OCI-LY1 (cell line): ENCODE measurements around the gene EOMES.

Source experiments
- H2AFZ ChIP-seq: fragments of 200-600 bp; sonication (generic), shearing (Covaris generic); 2 replicates; pipeline ENCODE4 v1.6.0; 2014; ENCODE audit warnings: antibody characterized with exemption, mild to moderate bottlenecking, low read length
- H3F3A ChIP-seq: fragments of 200-600 bp; sonication (generic), shearing (Covaris generic); 2 replicates; pipeline ENCODE4 v1.6.0; 2014; ENCODE audit warnings: mild to moderate bottlenecking, antibody characterized with exemption, low read length, moderate library complexity; ENCODE audit not compliant: insufficient read depth
- H3K27ac ChIP-seq: fragments of 200-600 bp; sonication (generic); 2 replicates; pipeline ENCODE4 v1.5.1; 2014; ENCODE audit warnings: low read length, mixed run types, mild to moderate bottlenecking, low read depth; ENCODE audit not compliant: poor library complexity, severe bottlenecking
- H3K27me3 ChIP-seq: fragments of 200-600 bp; sonication (generic); 2 replicates; pipeline ENCODE4 v1.6.0; 2014; ENCODE audit warnings: antibody characterized with exemption, mild to moderate bottlenecking, low read length, moderate library complexity; ENCODE audit not compliant: insufficient read depth
- H3K36me3 ChIP-seq: fragments of 200-600 bp; sonication (generic); 2 replicates; pipeline ENCODE4 v1.6.1; 2014; ENCODE audit warnings: mild to moderate bottlenecking, antibody characterized with exemption, low read length, moderate library complexity, mixed read lengths; ENCODE audit not compliant: insufficient read depth
- H3K4me1 ChIP-seq: fragments of 200-600 bp; sonication (generic); 2 replicates; pipeline ENCODE4 v1.5.1; 2014; ENCODE audit warnings: mild to moderate bottlenecking, low read length, moderate library complexity; ENCODE audit not compliant: insufficient read depth, severe bottlenecking
- H3K4me2 ChIP-seq: fragments of 200-600 bp; sonication (generic), shearing (Covaris generic); 2 replicates; pipeline ENCODE4 v1.6.1; 2014; ENCODE audit warnings: low read length
- H3K4me3 ChIP-seq: fragments of 200-600 bp; sonication (generic); 2 replicates; pipeline ENCODE4 v1.5.1; 2014; ENCODE audit warnings: low read length, low read depth, mild to moderate bottlenecking, mixed read lengths; ENCODE audit not compliant: poor library complexity, severe bottlenecking
- H3K79me2 ChIP-seq: fragments of 200-600 bp; shearing (Covaris generic); 2 replicates; pipeline ENCODE4 v1.6.1; 2016; ENCODE audit warnings: mixed run types, low read length, mixed read lengths; ENCODE audit not compliant: insufficient read depth
- H3K9ac ChIP-seq: fragments of 200-600 bp; sonication (generic), shearing (Covaris generic); 2 replicates; pipeline ENCODE4 v1.6.1; 2014; ENCODE audit warnings: mild to moderate bottlenecking, low read length, mixed read lengths
- H3K9me2 ChIP-seq: fragments of 200-600 bp; sonication (generic), shearing (Covaris generic); 2 replicates; pipeline ENCODE4 v1.6.1; 2014; ENCODE audit warnings: low read depth, mild to moderate bottlenecking, low read length, mixed read lengths
- H3K9me3 ChIP-seq: fragments of 200-600 bp; shearing (Covaris generic); 2 replicates; pipeline ENCODE4 v1.6.1; 2014; ENCODE audit warnings: low read length, mixed read lengths
- H4K20me1 ChIP-seq: fragments of 200-600 bp; sonication (generic), shearing (Covaris generic); 2 replicates; pipeline ENCODE4 v1.6.0; 2016; ENCODE audit warnings: mild to moderate bottlenecking, low read length; ENCODE audit not compliant: insufficient read depth
- EZH2 ChIP-seq: fragments of 200-600 bp; sonication (generic), shearing (Covaris generic); IDR thresholded peaks from 2 replicates; pipeline ENCODE4 v1.8.0; 2017; ENCODE audit warnings: borderline replicate concordance, mixed run types, mild to moderate bottlenecking, antibody characterized with exemption, low read length, moderate library complexity, mixed read lengths
- TF ChIP-seq, protein P1 (sequence below): fragments of 200-600 bp; sonication (generic), shearing (Covaris generic); IDR thresholded peaks from 2 replicates; pipeline ENCODE4 v1.5.1; 2017; ENCODE audit warnings: mild to moderate bottlenecking, antibody characterized with exemption, low read length, moderate library complexity, mixed read lengths

EOMES gene

DNA sequence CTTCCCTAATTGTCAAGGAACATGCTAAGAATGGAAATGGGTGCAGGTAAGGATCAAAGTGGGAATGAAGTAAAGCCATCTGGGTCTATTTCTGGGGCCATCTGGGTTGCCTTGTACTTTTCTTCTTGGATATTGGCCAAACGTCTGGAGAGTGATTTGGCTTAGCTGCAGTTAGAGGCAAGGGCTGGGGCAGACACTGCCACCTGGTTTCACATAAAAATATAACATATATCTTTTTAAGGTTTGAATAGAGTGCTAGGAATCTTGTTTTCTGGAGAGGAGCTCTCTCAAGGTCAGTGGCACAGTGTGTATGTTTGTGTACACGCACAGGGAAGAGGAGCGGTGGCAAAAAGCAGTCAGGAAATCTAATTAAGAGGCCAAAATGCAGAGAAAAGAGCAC, 24.7 kb upstream of the EOMES start:
- TF ChIP-seq, protein P1, sequence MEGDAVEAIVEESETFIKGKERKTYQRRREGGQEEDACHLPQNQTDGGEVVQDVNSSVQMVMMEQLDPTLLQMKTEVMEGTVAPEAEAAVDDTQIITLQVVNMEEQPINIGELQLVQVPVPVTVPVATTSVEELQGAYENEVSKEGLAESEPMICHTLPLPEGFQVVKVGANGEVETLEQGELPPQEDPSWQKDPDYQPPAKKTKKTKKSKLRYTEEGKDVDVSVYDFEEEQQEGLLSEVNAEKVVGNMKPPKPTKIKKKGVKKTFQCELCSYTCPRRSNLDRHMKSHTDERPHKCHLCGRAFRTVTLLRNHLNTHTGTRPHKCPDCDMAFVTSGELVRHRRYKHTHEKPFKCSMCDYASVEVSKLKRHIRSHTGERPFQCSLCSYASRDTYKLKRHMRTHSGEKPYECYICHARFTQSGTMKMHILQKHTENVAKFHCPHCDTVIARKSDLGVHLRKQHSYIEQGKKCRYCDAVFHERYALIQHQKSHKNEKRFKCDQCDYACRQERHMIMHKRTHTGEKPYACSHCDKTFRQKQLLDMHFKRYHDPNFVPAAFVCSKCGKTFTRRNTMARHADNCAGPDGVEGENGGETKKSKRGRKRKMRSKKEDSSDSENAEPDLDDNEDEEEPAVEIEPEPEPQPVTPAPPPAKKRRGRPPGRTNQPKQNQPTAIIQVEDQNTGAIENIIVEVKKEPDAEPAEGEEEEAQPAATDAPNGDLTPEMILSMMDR: no peak
- TF ChIP-seq EZH2: no peak
- H3K4me2 ChIP-seq: no peak overlapping the region

DNA sequence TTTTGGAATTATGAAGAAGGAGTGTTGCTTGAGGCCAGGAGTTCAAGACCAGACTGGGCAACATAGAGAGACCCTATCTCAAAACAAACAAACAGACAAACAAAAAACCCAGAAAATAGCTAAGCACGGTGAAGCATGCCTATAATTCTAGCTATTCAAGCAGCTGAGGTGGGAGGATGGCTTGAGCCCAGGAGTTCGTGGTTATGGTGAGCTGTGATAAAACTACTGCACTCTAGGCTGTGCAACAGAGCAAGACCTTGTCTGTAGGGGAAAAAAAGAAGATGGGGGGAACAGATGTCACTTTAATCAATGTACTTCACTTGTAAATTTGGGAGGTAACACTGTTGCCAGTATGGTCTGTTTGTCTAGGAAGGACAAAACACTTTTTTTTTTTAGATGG, 18.7 kb upstream of the EOMES start:
- Histone ChIP-seq H3K27ac (no peak overlapping the region), H3K4me2 (no peak overlapping the region), H3K9me2 (no peaks in the 10 kb centered on the region), H3K4me3 (no peak overlapping the region), H3K9ac (no peak overlapping the region), H3K27me3 (no peaks in the 10 kb centered on the region), H3K9me3 (no peaks in the 10 kb centered on the region), H3K36me3 (no peaks in the 10 kb centered on the region), H2AFZ (no peak overlapping the region), H4K20me1 (no peaks in the 10 kb centered on the region), H3F3A (no peaks in the 10 kb centered on the region), H3K4me1 (no peaks in the 10 kb centered on the region), H3K79me2 (no peaks in the 10 kb centered on the region)
- TF ChIP-seq EZH2: no peak
- TF ChIP-seq, protein P1: no peak

More for the DNA sequence above, 24.7 kb upstream of the EOMES start:
- Histone ChIP-seq H3K9me3 (no peaks in the 10 kb centered on the region), H3K4me1 (no peaks in the 10 kb centered on the region), H3F3A (no peaks in the 10 kb centered on the region), H3K27ac (no peak overlapping the region), H3K9me2 (no peaks in the 10 kb centered on the region), H3K27me3 (no peaks in the 10 kb centered on the region), H3K36me3 (no peaks in the 10 kb centered on the region), H4K20me1 (no peaks in the 10 kb centered on the region), H2AFZ (no peak overlapping the region), H3K79me2 (no peaks in the 10 kb centered on the region), H3K9ac (no peak overlapping the region), H3K4me3 (no peak overlapping the region)

DNA sequence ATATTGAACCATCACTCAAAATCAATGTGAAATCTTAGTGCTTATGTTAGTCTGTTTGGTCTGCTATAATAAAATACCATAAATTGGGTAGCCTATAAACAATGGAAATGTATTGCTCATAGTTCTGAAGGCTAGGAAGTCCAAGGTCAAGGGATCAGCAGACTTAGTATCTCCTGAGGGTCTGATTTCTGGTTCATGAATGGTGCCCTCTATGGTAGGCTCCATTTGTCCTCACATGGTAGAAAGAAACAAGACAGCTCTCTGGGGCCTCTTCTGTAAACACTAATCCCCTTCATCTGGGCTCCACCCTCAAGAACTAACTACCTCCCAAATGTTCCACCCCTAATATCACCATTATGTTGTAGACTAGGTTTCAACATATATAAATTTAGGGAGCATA, 15.0 kb upstream of the EOMES start:
- Histone ChIP-seq H3F3A (no peaks in the 10 kb centered on the region), H3K9me2 (no peaks in the 10 kb centered on the region), H3K4me3 (no peak overlapping the region), H3K27ac (no peak overlapping the region), H4K20me1 (no peaks in the 10 kb centered on the region), H3K79me2 (no peaks in the 10 kb centered on the region), H3K27me3 (no peaks in the 10 kb centered on the region), H2AFZ (no peak overlapping the region), H3K36me3 (no peaks in the 10 kb centered on the region), H3K4me2 (no peak overlapping the region), H3K9ac (no peak overlapping the region), H3K9me3 (no peaks in the 10 kb centered on the region), H3K4me1 (no peaks in the 10 kb centered on the region)
- no peak for TF ChIP-seq EZH2
- TF ChIP-seq, protein P1: no peak
